Measurements from ENCODE around the gene PP2D1.
A peak's percentile ranks its signal among the peaks of the same experiment; 100 is the strongest.
"Not testable (repeated sequence)": the region's sequence is repeated elsewhere in the genome, so short reads cannot be mapped to it uniquely, and the experiment has no call there.

Gene PP2D1

DNA sequence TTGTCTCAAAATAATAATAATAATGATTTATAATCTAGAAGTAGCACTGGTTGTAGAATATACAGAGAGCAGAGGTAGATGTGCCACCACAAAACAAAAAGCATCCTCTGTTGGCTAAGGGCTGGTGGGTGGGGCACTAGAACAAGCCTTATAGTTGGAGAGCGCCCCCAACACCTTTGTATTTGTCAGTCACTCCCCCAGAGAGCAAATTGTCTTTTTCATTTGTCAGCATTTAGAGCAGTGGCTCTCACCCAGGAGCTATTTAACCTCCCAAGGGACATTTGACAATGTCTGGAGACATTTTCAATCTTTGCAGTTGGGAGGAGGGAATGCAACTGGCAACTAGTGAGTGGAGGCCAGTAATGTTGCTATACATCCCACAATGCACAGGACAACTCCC, 34.5 kb upstream of the PP2D1 start:
- DNase-seq (ENCODE audit: low read depth), result no peak
- TF ChIP-seq, protein P1, sequence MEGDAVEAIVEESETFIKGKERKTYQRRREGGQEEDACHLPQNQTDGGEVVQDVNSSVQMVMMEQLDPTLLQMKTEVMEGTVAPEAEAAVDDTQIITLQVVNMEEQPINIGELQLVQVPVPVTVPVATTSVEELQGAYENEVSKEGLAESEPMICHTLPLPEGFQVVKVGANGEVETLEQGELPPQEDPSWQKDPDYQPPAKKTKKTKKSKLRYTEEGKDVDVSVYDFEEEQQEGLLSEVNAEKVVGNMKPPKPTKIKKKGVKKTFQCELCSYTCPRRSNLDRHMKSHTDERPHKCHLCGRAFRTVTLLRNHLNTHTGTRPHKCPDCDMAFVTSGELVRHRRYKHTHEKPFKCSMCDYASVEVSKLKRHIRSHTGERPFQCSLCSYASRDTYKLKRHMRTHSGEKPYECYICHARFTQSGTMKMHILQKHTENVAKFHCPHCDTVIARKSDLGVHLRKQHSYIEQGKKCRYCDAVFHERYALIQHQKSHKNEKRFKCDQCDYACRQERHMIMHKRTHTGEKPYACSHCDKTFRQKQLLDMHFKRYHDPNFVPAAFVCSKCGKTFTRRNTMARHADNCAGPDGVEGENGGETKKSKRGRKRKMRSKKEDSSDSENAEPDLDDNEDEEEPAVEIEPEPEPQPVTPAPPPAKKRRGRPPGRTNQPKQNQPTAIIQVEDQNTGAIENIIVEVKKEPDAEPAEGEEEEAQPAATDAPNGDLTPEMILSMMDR (conservative IDR thresholded peaks at IDR 0.05; ENCODE audit: low read depth, low read length), result no peak
- H3K4me3 ChIP-seq (ENCODE audit: low read depth, low read length), result no peak overlapping the region

DNA sequence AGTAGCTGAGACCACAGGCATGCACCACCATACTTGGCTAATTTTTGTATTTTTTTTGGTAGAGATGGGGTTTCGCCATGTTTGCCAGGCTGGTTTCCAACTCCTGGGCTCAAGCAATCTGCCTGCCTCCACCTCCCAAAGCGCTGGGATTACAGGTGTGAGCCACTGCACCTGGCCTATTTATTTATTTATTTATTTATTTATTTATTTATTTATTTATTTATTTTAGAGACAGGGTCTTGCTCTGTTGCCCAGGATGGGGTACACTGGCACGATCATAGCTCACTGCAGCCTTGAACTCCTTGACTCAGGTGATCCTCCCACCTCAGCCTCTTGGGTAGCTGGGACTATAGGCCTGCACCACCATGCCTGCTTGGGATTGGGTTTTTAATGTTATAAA, 33.1 kb upstream of the PP2D1 start:
- DNase-seq (ENCODE audit: low read depth); H3K4me3 ChIP-seq (ENCODE audit: low read depth, low read length): not testable (repeated sequence)

DNA sequence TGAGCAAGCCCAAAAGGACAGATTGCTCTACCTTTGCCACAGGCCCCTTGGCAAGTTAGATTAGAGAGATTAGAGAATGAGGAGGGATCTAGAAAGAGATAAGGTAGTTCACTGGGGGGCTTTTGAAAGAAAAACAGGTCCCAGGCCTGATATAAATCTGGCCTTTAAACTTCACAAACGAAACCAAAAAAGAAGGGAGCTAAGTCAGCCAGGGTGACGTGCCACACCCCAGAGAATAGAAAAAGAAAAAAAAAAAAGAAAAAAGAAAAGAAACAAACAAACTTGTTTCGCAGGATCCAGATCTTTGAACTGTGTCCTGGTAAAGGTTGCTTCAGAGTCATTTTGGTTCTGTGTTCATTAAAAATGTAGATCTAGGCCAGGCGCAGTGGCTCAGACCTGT, 31.8 kb upstream of the PP2D1 start:
- H3K4me3 ChIP-seq (ENCODE audit: low read depth, low read length), result no peak overlapping the region
- TF ChIP-seq, protein P1 (conservative IDR thresholded peaks at IDR 0.05; ENCODE audit: low read depth, low read length), result no peak
- no peak for DNase-seq (ENCODE audit: low read depth)

DNA sequence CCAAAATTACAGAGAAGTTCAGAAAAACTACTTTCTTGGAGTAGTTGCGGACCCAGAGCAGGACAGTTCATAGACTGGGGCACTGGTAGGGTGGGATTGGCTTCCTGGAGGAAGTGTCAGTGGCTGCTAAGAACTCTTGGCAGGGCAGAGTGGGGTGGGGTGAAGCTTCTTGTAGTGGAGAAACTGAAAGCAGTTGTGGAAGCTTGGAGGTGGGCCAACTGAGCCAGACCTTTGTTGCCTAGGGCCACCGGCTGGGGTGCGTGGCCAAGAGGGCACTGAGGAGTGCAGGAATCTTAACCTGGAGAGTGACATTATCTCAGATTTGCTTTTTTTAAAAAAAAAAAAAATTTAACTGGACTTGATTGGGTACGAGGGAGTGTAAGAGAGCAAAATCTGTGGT, 31.3 kb upstream of the PP2D1 start:
- peak; percentile 57 for DNase-seq (ENCODE audit: low read depth)
- H3K4me3 ChIP-seq (ENCODE audit: low read depth, low read length), result no peak overlapping the region
- TF ChIP-seq, protein P1 (conservative IDR thresholded peaks at IDR 0.05; ENCODE audit: low read depth, low read length), result no peak

DNA sequence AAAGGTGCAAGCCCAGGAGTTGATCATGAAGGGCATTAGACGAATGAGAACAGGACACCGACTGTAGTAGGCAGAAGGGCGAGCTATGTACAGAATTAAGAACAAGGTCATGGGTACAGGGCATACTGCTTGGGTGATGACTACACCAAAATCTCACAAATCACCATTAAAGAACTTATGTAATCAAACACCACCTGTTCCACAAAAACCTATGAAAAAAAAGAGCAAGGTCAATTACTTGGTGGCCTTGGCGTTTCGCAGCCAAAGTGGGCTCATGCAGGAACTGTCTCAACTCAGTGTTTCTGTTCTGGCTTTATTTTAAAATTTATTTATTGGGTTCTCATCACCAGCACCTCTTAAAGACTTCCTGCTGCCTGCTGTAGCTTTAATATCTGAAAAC, 30.3 kb upstream of the PP2D1 start:
- no peak for DNase-seq (ENCODE audit: low read depth)
- H3K4me3 ChIP-seq (ENCODE audit: low read depth, low read length), result no peak overlapping the region
- TF ChIP-seq, protein P1 (conservative IDR thresholded peaks at IDR 0.05; ENCODE audit: low read depth, low read length), result no peak

DNA sequence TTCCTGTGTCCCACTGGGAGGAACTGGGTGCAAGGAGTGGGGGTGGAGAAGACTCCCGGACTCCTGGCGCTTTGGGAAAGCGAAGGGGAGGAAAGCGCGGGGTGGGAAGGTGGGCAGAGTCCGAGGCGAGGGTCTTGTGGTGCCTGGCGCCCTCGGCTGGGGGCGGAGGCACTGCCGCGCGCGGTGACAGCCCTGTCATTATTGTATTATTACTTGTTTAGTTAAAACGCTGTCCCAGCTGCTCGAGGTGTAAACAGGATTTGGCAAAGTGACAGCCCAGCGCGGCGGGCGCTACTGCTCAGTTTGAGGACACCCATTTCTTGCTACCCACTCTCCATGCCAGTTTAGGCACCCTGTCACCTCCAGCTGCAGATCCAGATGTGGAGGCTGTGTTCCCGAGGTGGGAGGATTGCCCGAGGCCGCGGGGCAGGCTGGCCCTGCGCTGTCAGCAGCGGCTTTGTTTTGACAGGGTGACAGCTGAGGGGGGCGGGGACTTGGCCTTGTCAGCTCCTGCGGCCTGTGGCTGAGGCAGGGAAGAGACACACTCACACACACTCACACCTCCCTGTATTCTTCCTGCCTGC, 29.2 kb upstream of the PP2D1 start:
- peak overlapping the region; percentile 82 for H3K4me3 ChIP-seq (ENCODE audit: low read depth, low read length)
- TF ChIP-seq, protein P1 (conservative IDR thresholded peaks at IDR 0.05; ENCODE audit: low read depth, low read length), result no peak
- DNase-seq (ENCODE audit: low read depth), result peak; percentile 35

DNA sequence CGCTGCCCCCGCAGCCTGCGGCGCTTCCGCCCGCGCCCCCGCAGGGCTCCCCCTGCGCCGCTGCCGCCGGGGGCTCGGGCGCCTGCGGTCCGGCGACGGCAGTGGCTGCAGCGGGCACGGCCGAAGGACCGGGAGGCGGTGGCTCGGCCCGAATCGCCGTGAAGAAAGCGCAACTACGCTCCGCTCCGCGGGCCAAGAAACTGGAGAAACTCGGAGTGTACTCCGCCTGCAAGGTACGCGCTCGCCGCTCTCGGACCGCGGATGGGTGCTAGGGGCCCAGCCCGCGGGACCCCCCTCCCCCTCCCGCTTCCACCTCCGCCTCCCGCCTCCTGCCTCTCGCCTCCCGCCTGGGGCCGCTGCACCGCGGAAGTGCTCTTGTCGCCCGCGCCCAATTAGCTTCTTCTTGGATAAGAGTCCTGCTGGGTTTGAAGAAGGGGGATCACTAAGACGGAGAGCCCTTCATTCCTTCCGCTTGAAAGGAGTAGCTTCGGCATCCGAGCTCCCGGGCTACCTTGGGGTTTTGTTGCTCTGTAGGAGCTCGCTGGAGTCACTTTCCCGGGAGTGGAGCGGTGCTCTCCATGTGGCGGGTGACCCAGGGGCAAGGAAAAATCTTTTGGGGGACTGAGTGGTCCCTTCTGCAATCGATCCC, 28.6 kb upstream of the PP2D1 start:
- peak overlapping the region; percentile 82 for H3K4me3 ChIP-seq (ENCODE audit: low read depth, low read length)
- peak; percentile 74 for DNase-seq (ENCODE audit: low read depth)
- TF ChIP-seq, protein P1 (conservative IDR thresholded peaks at IDR 0.05; ENCODE audit: low read depth, low read length), result peak; percentile 42

Measured in choroid plexus epithelial cell (primary cell).